ENCODE measurements around the gene POMP.

DNA sequence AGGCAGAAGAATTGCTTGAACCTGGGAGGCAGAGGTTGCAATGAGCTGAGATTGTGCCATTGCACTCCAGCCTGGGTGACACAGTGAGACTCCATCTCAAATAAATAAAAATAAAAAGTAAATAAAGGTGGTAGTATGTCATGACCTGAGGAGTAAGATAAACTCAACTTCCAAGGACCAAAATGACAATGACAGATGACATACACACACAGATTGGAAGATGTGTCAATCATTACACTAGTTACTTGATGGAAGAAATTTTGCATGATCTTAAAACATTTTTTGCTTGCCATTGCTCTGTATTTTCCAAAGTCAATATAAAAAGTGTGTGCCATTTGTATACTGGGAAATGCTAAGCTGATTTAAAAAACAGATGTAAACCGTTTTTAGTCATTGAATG is 55.7 kb downstream of the POMP start:
- TF ChIP-seq, protein P1, sequence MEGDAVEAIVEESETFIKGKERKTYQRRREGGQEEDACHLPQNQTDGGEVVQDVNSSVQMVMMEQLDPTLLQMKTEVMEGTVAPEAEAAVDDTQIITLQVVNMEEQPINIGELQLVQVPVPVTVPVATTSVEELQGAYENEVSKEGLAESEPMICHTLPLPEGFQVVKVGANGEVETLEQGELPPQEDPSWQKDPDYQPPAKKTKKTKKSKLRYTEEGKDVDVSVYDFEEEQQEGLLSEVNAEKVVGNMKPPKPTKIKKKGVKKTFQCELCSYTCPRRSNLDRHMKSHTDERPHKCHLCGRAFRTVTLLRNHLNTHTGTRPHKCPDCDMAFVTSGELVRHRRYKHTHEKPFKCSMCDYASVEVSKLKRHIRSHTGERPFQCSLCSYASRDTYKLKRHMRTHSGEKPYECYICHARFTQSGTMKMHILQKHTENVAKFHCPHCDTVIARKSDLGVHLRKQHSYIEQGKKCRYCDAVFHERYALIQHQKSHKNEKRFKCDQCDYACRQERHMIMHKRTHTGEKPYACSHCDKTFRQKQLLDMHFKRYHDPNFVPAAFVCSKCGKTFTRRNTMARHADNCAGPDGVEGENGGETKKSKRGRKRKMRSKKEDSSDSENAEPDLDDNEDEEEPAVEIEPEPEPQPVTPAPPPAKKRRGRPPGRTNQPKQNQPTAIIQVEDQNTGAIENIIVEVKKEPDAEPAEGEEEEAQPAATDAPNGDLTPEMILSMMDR (IDR thresholded peaks at IDR 0.05), result no peak
- no peak for TF ChIP-seq POLR2A (IDR thresholded peaks at IDR 0.05; ENCODE audit: low read depth)
